Thoracic aorta endothelial cell (primary cell): ENCODE data around the gene FZD7. TPM values are rescaled to one million over a fixed set of nuclear protein-coding genes. Genes with fewer than 3 reads are reported as not detected.

Source experiments
- total RNA-seq: library from RNA; depleted of rRNA; stranded (reverse); fragments of >200 nt; gene quantifications from 2 replicates; pipeline ENCODE4 v1.2.3, GENCODE V29; 2012

Gene FZD7
- total RNA-seq = 0.27 and 0.36 TPM in 2 replicates

DNA sequence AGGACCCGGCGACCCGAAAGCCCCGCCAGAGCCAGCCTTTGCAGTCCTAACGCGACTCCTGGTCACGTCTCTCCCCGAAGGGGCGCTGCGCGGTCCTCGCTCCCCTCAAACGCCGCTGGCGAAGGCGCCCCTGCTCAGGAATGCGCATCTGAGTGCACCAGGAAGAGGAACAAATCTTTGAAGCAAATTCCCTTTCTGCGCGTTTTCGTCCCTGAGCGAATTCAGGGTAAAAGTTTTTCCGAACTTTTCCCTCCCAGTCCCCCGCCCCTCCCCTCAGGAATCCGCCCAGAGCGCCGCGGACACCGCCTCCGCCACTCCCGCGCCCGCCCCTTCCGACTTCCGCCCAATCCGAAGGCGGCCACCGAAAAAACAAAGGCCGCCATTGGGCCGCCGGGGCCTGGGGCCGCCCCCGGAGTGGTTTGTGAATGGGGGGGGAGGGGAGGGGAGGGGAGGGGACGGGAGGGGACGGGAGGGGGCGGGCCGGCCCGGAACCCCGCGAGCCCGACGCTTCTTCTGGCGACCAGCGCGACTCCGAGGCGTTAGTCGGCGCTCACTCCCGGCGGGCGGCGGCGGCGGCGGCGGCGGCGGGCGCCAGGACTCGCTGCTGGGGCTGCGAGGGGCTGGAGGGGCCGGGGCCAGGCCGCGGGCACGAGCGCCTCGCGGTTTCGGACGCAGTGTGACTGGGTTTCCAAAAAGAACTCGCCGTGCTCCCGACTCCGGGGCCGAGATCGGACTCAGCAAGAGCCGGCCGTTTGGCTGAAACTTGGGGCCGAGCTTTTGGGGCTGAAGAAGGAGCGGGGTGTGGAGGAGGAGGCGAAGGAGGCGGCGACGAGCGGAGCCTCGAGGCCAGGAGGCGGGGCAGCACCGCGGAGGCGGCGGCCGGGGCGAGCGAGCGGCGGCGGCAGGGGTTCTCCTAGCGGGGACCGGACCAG is at the start of gene FZD7:
TSS of gene FZD7 (plus strand) at position 539 of the 932 bp plus-strand sequence. CDS start 793 bp downstream, outside the sequence.

DNA sequence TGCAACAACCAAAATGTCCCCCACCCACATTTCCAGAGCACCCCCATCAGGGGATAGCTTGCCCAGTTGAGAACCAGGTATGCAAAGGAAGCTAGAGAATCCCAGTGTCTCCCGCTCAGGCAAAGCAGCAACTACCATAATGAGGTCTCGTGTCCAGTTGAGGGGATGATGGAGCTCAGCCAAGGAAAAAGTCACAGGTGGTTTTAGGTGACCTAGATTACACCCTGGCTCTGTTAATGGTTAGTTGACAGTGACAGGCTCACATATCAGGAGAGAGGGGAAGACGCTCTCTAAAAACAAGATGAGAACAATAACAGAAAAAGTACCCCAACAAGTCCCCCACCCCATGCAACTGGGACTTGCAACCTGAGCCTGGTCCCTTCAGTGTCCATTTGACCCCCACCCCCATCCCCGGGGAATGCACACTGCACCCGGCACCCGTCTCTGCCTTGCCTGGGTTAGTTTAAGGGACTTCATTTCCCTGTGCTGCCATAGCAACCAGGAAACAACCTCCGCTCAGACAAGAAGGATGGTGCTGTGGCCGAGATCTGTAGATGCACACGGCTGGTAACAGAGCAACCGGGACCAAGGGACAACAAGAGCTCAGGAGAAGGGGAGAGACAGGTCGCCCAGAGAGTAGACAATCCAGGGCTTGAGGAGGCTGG is 39.2 kb downstream of the FZD7 start, which contains the start of gene KIAA2012:
TSS of gene KIAA2012 (plus strand) at position 519 of the 665 bp plus-strand sequence. CDS start 373 bp downstream, outside the sequence.

Other genes starting within 250 kb of the FZD7 start
- gene CDK15, start 227.3 kb upstream of the FZD7 start, total RNA-seq = not detected in 2 replicates
- not detected in 2 replicates for gene KIAA2012, start 39.4 kb downstream of the FZD7 start, total RNA-seq
- gene SUMO1, start 204.7 kb downstream of the FZD7 start, total RNA-seq = 132 and 146 TPM in 2 replicates
- 145 and 148 TPM in 2 replicates for gene NOP58, start 231.9 kb downstream of the FZD7 start, total RNA-seq